GM23338 (cell line): ENCODE measurements around the gene GNG7.

Experiments used
- CREB1 ChIP-seq: fragments of 250-450 bp; sonication (Bioruptor Pico); IDR thresholded peaks from 2 replicates; pipeline ENCODE4 v1.5.0; 2020; ENCODE audit warnings: low read depth, mild to moderate bottlenecking, moderate library complexity
- EZH2 ChIP-seq: fragments of 200-600 bp; sonication (generic); IDR thresholded peaks from one replicate; pipeline ENCODE4 v1.8.0; 2017; ENCODE audit warnings: antibody characterized with exemption, mild to moderate bottlenecking, low read depth; ENCODE audit not compliant: unreplicated experiment
- EZH2phosphoT487 ChIP-seq: fragments of 200-600 bp; sonication (generic); IDR thresholded peaks from one replicate; pipeline ENCODE4 v1.8.1; 2018; ENCODE audit warnings: antibody characterized with exemption; ENCODE audit not compliant: unreplicated experiment
- JUNB ChIP-seq: IDR thresholded peaks from one replicate; pipeline ENCODE4 v1.6.1; 2016; ENCODE audit warnings: antibody characterized with exemption; ENCODE audit not compliant: unreplicated experiment
- NANOG ChIP-seq: IDR thresholded peaks from 2 replicates; pipeline ENCODE4 v1.6.1; 2016; ENCODE audit warnings: antibody characterized with exemption, borderline replicate concordance
- POLR2AphosphoS5 ChIP-seq: IDR thresholded peaks from 2 replicates; pipeline ENCODE4 v1.6.1; 2016; ENCODE audit warnings: antibody characterized with exemption, low read depth
- STAT1 ChIP-seq: IDR thresholded peaks from one replicate; pipeline ENCODE4 v1.6.1; 2016; ENCODE audit warnings: antibody characterized with exemption; ENCODE audit not compliant: unreplicated experiment
- TF ChIP-seq, protein P1 (sequence below), 2 experiments: fragments of 200-600 bp in 1 of 2; sonication (generic) in 1 of 2; conservative IDR thresholded peaks; 2 replicates each; pipeline versions ENCODE4 v1.5.1 to v1.6.1; 2016 to 2017; ENCODE audit warnings: antibody characterized with exemption in 2 of 2, low read depth in 2 of 2, mild to moderate bottlenecking in 2 of 2, moderate library complexity in 1 of 2
- TF ChIP-seq, protein P2 (sequence below): IDR thresholded peaks from one replicate; pipeline ENCODE4 v1.6.1; 2018; ENCODE audit warnings: antibody characterized with exemption; ENCODE audit not compliant: unreplicated experiment
- TF ChIP-seq, protein P3 (sequence below): fragments of 250-450 bp; sonication (Bioruptor Pico); IDR thresholded peaks from 2 replicates; pipeline ENCODE4 v1.5.0; 2020; ENCODE audit warnings: mild to moderate bottlenecking, moderate library complexity
- TF ChIP-seq, protein P4 (sequence below): IDR thresholded peaks from 2 replicates; pipeline ENCODE4 v1.6.1; 2016; ENCODE audit warnings: antibody characterized with exemption

DNA sequence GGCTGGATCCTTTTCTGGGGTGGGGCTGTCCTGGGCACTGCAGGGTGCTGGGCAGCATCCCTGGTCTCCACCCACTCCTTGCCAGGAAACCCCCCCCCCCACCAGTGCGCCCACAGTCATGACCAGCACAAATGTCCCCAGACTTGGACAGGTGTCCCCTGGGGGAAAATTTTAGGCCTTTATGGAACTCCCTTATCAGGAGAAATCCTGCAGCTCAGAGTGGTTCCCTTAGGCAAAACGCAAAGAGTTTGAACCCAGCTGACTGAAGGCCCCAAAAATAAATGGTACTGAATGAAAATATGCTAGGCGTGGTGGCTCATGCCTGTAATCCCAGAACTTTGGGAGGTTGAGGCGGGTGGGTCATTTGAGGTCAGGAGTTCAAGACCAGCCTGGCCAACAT is 174.8 kb downstream of the GNG7 start:
- TF ChIP-seq EZH2phosphoT487 (no peak), EZH2 (no peak), NANOG (no peak), CREB1 (no peak), POLR2AphosphoS5 (no peak), JUNB (no peak), STAT1 (no peak)
- TF ChIP-seq, protein P1, sequence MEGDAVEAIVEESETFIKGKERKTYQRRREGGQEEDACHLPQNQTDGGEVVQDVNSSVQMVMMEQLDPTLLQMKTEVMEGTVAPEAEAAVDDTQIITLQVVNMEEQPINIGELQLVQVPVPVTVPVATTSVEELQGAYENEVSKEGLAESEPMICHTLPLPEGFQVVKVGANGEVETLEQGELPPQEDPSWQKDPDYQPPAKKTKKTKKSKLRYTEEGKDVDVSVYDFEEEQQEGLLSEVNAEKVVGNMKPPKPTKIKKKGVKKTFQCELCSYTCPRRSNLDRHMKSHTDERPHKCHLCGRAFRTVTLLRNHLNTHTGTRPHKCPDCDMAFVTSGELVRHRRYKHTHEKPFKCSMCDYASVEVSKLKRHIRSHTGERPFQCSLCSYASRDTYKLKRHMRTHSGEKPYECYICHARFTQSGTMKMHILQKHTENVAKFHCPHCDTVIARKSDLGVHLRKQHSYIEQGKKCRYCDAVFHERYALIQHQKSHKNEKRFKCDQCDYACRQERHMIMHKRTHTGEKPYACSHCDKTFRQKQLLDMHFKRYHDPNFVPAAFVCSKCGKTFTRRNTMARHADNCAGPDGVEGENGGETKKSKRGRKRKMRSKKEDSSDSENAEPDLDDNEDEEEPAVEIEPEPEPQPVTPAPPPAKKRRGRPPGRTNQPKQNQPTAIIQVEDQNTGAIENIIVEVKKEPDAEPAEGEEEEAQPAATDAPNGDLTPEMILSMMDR (conservative IDR thresholded peaks at IDR 0.05; ENCODE audit: low read depth in 2 of 2): no peak
- TF ChIP-seq, protein P2, sequence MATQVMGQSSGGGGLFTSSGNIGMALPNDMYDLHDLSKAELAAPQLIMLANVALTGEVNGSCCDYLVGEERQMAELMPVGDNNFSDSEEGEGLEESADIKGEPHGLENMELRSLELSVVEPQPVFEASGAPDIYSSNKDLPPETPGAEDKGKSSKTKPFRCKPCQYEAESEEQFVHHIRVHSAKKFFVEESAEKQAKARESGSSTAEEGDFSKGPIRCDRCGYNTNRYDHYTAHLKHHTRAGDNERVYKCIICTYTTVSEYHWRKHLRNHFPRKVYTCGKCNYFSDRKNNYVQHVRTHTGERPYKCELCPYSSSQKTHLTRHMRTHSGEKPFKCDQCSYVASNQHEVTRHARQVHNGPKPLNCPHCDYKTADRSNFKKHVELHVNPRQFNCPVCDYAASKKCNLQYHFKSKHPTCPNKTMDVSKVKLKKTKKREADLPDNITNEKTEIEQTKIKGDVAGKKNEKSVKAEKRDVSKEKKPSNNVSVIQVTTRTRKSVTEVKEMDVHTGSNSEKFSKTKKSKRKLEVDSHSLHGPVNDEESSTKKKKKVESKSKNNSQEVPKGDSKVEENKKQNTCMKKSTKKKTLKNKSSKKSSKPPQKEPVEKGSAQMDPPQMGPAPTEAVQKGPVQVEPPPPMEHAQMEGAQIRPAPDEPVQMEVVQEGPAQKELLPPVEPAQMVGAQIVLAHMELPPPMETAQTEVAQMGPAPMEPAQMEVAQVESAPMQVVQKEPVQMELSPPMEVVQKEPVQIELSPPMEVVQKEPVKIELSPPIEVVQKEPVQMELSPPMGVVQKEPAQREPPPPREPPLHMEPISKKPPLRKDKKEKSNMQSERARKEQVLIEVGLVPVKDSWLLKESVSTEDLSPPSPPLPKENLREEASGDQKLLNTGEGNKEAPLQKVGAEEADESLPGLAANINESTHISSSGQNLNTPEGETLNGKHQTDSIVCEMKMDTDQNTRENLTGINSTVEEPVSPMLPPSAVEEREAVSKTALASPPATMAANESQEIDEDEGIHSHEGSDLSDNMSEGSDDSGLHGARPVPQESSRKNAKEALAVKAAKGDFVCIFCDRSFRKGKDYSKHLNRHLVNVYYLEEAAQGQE: no peak
- TF ChIP-seq, protein P3, sequence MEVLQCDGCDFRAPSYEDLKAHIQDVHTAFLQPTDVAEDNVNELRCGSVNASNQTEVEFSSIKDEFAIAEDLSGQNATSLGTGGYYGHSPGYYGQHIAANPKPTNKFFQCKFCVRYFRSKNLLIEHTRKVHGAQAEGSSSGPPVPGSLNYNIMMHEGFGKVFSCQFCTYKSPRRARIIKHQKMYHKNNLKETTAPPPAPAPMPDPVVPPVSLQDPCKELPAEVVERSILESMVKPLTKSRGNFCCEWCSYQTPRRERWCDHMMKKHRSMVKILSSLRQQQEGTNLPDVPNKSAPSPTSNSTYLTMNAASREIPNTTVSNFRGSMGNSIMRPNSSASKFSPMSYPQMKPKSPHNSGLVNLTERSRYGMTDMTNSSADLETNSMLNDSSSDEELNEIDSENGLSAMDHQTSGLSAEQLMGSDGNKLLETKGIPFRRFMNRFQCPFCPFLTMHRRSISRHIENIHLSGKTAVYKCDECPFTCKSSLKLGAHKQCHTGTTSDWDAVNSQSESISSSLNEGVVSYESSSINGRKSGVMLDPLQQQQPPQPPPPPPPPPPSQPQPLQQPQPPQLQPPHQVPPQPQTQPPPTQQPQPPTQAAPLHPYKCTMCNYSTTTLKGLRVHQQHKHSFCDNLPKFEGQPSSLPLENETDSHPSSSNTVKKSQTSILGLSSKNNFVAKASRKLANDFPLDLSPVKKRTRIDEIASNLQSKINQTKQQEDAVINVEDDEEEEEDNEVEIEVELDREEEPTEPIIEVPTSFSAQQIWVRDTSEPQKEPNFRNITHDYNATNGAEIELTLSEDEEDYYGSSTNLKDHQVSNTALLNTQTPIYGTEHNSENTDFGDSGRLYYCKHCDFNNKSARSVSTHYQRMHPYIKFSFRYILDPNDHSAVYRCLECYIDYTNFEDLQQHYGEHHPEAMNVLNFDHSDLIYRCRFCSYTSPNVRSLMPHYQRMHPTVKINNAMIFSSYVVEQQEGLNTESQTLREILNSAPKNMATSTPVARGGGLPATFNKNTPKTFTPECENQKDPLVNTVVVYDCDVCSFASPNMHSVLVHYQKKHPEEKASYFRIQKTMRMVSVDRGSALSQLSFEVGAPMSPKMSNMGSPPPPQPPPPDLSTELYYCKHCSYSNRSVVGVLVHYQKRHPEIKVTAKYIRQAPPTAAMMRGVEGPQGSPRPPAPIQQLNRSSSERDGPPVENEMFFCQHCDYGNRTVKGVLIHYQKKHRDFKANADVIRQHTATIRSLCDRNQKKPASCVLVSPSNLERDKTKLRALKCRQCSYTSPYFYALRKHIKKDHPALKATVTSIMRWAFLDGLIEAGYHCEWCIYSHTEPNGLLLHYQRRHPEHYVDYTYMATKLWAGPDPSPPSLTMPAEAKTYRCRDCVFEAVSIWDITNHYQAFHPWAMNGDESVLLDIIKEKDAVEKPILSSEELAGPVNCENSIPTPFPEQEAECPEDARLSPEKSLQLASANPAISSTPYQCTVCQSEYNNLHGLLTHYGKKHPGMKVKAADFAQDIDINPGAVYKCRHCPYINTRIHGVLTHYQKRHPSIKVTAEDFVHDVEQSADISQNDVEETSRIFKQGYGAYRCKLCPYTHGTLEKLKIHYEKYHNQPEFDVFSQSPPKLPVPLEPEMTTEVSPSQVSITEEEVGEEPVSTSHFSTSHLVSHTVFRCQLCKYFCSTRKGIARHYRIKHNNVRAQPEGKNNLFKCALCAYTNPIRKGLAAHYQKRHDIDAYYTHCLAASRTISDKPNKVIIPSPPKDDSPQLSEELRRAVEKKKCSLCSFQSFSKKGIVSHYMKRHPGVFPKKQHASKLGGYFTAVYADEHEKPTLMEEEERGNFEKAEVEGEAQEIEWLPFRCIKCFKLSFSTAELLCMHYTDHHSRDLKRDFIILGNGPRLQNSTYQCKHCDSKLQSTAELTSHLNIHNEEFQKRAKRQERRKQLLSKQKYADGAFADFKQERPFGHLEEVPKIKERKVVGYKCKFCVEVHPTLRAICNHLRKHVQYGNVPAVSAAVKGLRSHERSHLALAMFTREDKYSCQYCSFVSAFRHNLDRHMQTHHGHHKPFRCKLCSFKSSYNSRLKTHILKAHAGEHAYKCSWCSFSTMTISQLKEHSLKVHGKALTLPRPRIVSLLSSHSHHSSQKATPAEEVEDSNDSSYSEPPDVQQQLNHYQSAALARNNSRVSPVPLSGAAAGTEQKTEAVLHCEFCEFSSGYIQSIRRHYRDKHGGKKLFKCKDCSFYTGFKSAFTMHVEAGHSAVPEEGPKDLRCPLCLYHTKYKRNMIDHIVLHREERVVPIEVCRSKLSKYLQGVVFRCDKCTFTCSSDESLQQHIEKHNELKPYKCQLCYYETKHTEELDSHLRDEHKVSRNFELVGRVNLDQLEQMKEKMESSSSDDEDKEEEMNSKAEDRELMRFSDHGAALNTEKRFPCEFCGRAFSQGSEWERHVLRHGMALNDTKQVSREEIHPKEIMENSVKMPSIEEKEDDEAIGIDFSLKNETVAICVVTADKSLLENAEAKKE: no peak
- TF ChIP-seq, protein P4, sequence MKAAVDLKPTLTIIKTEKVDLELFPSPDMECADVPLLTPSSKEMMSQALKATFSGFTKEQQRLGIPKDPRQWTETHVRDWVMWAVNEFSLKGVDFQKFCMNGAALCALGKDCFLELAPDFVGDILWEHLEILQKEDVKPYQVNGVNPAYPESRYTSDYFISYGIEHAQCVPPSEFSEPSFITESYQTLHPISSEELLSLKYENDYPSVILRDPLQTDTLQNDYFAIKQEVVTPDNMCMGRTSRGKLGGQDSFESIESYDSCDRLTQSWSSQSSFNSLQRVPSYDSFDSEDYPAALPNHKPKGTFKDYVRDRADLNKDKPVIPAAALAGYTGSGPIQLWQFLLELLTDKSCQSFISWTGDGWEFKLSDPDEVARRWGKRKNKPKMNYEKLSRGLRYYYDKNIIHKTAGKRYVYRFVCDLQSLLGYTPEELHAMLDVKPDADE: no peak
